ENCODE measurements around the gene FBXO41. TPM values are rescaled to one million over a fixed set of nuclear protein-coding genes. Genes with fewer than 3 reads are reported as not detected.

FBXO41 gene
- total RNA-seq, 1 experiment from 2014 or later = 0.44 TPM

Other genes with a start within 250 kb of the FBXO41 start
- gene SFXN5, start 212.8 kb downstream of the FBXO41 start, total RNA-seq (2014; rRNA removed; shearing (Covaris generic); ENCODE audit: low replicate concordance) = 8.6 and 13.8 TPM in 2 replicates
- 31.2 and 42.6 TPM in 2 replicates for gene RAB11FIP5, start 171.5 kb downstream of the FBXO41 start, total RNA-seq (2014; rRNA removed; shearing (Covaris generic); ENCODE audit: low replicate concordance)
- not detected in 2 replicates for gene NOTO, start 81.9 kb downstream of the FBXO41 start, total RNA-seq (2014; rRNA removed; shearing (Covaris generic); ENCODE audit: low replicate concordance)
- 54.9 and 57.7 TPM in 2 replicates for gene SMYD5, start 70.2 kb downstream of the FBXO41 start, total RNA-seq (2014; rRNA removed; shearing (Covaris generic); ENCODE audit: low replicate concordance)
- 8.3 and 8.6 TPM in 2 replicates for gene PRADC1, start 51.2 kb downstream of the FBXO41 start, total RNA-seq (2014; rRNA removed; shearing (Covaris generic); ENCODE audit: low replicate concordance)
- 581 and 684 TPM in 2 replicates for gene CCT7, start 50.2 kb downstream of the FBXO41 start, total RNA-seq (2014; rRNA removed; shearing (Covaris generic); ENCODE audit: low replicate concordance)
- not detected in 2 replicates for gene EGR4, start 9.1 kb upstream of the FBXO41 start, total RNA-seq (2014; rRNA removed; shearing (Covaris generic); ENCODE audit: low replicate concordance)
- gene ALMS1, start 101.4 kb upstream of the FBXO41 start, total RNA-seq (2014; rRNA removed; shearing (Covaris generic); ENCODE audit: low replicate concordance) = 6.4 and 17.0 TPM in 2 replicates